ENCODE results near the gene SPP2.

The SPP2 gene

DNA sequence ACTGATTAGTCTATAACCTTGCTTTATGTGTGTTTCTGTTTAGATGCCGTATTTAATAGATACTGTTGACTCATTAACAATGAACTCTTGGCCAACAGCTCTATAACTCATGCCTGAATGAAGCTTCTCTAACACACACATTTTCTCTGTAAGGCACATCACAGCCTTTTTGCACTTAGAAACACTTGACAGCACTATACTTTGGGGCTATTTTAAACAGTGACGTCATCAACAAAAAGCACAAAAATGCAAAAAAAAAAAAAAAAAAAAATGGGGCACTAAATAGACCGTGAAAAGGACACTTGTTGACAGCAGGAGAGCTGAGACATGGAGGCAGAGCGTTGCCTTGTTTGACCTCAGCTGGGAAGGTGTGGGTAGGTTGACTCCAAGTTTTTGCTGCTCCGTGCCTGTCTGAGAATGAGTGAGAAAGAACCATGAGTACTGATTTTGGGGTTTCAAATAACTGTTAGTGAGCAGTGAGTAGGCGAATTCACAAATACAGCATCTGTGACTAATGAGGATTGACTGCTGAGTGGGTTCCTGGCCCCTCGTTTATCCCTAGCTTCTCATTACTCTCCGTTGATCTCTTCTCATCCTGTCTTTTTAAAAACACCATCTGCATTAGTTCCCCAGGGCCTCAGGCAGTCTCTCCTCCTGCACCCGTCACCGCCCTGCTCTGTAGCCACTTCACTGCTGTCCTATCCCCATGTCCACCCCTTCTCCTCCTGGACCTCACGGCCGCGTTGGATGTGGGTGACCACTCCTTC lies 24.4 kb downstream of the SPP2 start:
- Histone ChIP-seq H3K27me3 (replicated peaks) (peaks cover 3% of the 10 kb centered on the region), H3K4me3 (ENCODE audit: low read depth, low read length) (no peak overlapping the region), H3K36me3 (replicated peaks) (no peaks in the 10 kb centered on the region), H3K27ac (no peak overlapping the region)
- DNase-seq: no peak
- TF ChIP-seq, protein P1, sequence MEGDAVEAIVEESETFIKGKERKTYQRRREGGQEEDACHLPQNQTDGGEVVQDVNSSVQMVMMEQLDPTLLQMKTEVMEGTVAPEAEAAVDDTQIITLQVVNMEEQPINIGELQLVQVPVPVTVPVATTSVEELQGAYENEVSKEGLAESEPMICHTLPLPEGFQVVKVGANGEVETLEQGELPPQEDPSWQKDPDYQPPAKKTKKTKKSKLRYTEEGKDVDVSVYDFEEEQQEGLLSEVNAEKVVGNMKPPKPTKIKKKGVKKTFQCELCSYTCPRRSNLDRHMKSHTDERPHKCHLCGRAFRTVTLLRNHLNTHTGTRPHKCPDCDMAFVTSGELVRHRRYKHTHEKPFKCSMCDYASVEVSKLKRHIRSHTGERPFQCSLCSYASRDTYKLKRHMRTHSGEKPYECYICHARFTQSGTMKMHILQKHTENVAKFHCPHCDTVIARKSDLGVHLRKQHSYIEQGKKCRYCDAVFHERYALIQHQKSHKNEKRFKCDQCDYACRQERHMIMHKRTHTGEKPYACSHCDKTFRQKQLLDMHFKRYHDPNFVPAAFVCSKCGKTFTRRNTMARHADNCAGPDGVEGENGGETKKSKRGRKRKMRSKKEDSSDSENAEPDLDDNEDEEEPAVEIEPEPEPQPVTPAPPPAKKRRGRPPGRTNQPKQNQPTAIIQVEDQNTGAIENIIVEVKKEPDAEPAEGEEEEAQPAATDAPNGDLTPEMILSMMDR (IDR thresholded peaks at IDR 0.05; ENCODE audit: low read depth, low read length, missing control alignments): no peak
- in situ Hi-C loops (cut with HindIII; ENCODE audit: low pct_ligation_motif_present, low sequenced_read_pairs): no loop called here

DNA sequence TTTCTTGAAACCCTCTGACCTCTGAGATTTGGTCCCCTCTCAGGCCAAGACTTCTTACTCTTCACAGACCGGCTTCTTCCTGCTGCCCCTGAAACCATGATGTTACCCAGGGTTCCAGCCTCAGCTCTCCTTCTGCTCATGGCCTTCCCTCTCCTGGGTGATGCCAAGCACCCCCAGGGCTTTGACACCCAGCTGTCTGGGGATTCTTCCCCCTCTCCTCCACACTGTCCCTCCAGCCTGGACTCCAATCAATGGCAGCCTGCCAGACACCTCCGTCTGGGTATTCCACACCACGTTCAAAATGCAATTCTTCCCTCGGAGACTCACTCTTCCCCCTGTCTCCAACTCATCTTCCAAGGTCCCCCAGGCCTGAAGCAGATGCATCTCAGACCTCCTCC lies 25.0 kb downstream of the SPP2 start:
- TF ChIP-seq, protein P1 (IDR thresholded peaks at IDR 0.05; ENCODE audit: low read depth, low read length, missing control alignments): no peak
- H3K27ac ChIP-seq: no peak overlapping the region
- no peak for DNase-seq
- in situ Hi-C loops (cut with HindIII; ENCODE audit: low pct_ligation_motif_present, low sequenced_read_pairs): no loop called here
- H3K36me3 ChIP-seq (replicated peaks): no peaks in the 10 kb centered on the region
- no peak overlapping the region for H3K4me3 ChIP-seq (ENCODE audit: low read depth, low read length)
- H3K27me3 ChIP-seq (replicated peaks): peaks cover 3% of the 10 kb centered on the region

DNA sequence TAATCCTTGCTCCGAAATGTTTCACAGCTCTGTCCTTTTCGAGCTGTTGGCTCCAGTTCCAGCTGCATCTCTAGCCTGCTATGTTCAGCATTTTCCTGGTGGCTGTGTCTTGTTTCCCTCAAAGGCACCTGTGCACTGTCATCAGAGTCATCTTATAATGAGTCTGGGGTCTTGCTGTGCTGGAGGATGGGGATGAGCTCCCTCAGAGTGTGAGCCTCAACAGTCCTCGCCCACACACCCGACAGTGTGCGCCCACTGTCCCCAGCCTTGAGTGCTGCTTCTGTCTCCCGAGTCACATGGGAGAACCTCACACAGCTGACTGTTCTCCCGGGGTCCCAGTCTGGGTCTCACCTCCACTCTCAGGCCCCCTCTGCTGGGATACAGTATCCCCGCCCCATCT lies 25.4 kb downstream of the SPP2 start:
- TF ChIP-seq, protein P1 (IDR thresholded peaks at IDR 0.05; ENCODE audit: low read depth, low read length, missing control alignments): no peak
- no peak overlapping the region for H3K27ac ChIP-seq
- peaks cover 3% of the 10 kb centered on the region for H3K27me3 ChIP-seq (replicated peaks)
- in situ Hi-C loops (cut with HindIII; ENCODE audit: low pct_ligation_motif_present, low sequenced_read_pairs): no loop called here
- H3K36me3 ChIP-seq (replicated peaks): no peaks in the 10 kb centered on the region
- DNase-seq: no peak
- no peak overlapping the region for H3K4me3 ChIP-seq (ENCODE audit: low read depth, low read length)

DNA sequence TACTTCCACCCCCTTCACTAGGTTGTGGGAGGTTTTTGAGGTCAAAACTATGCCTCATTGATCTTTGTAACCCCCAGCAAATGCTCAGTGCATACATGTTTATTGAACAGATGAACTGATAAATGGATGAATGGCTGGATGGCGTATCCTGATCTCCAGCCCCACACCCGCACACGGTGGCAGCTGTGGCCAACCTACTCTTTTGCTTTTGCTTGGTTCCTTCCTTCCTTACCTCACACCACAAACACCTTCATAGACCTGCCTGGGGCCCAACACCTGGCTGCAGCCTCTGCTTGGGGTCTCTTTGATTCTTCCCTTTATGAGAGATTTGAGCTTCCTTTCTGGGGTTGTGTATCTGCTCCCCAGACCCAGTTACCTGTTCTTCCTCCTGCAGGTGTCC lies 25.9 kb downstream of the SPP2 start:
- TF ChIP-seq, protein P1 (IDR thresholded peaks at IDR 0.05; ENCODE audit: low read depth, low read length, missing control alignments): no peak
- DNase-seq: no peak
- in situ Hi-C loops (cut with HindIII; ENCODE audit: low pct_ligation_motif_present, low sequenced_read_pairs): no loop called here
- Histone ChIP-seq H3K27me3 (replicated peaks) (peaks cover 3% of the 10 kb centered on the region), H3K27ac (no peak overlapping the region), H3K36me3 (replicated peaks) (no peaks in the 10 kb centered on the region), H3K4me3 (ENCODE audit: low read depth, low read length) (no peak overlapping the region)

DNA sequence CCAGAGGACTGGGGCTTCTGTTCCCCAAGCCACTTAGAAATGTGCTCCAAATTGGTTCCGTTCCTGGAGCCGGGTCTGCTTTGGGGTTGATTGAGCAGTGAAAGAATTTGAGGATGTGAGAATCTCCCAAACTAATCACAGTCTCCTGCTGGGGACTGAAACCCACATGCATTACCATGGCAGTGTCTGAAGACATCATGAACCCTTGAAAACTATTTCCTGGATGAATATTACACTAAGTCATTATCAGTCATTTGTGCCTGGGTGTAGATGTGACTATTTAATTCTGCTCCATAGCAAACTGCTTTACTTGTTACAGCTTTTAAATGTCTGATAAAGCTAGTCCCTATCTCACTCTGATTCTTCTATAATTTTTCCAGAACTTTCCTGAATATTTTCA lies 27.6 kb downstream of the SPP2 start:
- in situ Hi-C loops (cut with HindIII; ENCODE audit: low pct_ligation_motif_present, low sequenced_read_pairs): no loop called here
- TF ChIP-seq, protein P1 (IDR thresholded peaks at IDR 0.05; ENCODE audit: low read depth, low read length, missing control alignments): no peak
- Histone ChIP-seq H3K4me3 (ENCODE audit: low read depth, low read length) (no peak overlapping the region), H3K27ac (no peak overlapping the region), H3K36me3 (replicated peaks) (no peaks in the 10 kb centered on the region), H3K27me3 (replicated peaks) (peaks cover 3% of the 10 kb centered on the region)
- no peak for DNase-seq
